ENCODE measurements around the gene ZNF296.
A peak's percentile ranks its signal among the peaks of the same experiment; 100 is the strongest.

ZNF296 gene

DNA sequence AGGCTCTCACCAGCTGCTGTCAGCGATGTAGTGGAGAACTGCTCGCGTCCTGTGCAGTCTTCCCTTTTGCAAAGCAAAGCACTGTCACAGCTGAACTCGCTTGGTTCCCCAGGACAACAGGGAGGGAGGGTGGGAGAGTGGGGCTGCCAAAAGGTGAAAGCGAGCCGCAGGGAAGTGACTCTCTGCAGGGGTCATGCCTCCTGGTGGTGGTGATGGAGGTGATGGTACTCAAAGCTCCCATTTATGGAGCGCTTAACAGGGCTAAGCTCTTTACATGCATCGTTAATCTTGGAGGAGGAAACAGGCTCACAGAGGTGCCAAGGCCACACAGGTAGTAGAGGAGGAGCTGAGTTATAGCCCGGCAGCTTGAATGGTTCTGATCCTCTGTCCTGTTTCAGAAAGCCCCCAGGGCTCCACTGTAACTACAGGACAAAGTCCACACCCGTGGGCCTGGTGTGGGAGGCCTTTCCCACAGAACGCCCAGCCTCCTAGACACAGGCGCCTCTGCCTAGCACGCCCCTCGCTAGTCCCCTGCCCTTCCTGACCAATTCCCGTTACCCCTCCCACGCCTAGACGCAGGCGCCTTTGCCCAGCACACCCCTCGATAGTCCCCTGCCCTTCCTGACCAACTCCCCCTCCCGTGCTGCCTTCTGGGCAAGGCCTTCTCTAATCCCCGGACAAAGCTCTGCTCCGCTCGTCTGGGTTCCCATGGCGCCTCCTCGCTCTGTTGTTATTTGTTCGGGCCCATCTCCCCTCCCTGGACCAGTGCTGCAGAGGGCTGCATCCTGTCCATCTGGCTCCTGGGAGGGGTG, 27.4 kb upstream of the ZNF296 start:
- no peak for DNase-seq (ENCODE audit: low read depth in 2 of 2)

DNA sequence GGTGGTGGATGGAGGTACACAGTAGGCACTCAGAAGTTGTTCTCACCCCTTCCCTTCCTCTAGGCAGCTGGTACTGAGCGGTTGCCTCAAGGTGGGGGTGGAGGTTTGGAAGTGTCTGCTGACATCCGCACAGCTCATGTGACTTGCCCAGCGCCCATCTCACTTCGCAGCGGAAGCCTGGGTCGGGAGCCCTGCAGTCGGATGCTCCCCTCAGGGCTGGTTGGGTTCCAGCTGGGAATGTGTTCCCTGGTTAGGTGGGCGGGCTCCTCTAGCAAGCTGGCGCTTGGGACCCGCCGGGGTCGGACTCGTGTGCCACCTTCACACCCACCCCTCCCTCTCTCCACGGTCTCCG, 26.9 kb upstream of the ZNF296 start:
- no peak for DNase-seq (ENCODE audit: low read depth in 2 of 2)

DNA sequence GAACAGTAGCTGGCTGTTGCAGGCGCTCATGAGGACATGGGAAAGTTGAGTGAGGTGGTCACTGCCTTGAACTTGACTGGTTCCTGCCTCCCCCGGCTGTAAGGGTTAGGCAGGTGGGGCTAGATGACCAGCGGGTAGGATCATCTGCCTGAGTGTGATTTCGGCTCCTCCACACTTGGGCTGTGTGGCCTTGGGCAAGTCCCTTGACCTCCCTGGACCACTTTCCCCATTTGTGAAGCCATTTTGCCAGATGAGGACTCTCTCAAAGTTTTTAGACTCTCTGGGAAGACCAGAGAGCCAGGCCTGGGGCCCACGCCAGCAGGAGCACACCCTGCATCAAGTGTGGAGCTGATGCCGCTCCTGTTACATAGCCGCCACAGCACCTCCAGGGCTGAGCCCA, 26.2 kb upstream of the ZNF296 start:
- no peak for DNase-seq (ENCODE audit: low read depth in 2 of 2)

DNA sequence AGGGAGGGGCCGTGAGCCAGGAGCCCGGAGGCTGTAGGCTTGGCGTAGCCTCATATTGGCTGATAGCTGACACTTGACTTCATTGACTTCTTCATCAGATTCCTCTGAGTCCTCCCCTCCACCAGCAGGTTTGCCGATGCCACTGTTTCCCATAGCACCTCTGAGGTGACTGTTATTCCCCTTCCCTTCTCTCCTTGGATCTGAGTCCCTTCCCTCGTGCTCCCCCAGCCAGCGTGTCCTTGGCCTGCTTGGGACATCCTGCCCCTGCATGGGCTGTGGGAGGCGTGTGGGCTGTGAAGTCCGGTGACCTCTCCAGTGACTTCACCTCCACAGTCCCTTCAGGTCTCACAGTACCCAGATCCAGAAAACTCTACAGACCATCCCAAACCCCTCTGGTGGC, 25.5 kb upstream of the ZNF296 start:
- no peak for DNase-seq (ENCODE audit: low read depth in 2 of 2)

DNA sequence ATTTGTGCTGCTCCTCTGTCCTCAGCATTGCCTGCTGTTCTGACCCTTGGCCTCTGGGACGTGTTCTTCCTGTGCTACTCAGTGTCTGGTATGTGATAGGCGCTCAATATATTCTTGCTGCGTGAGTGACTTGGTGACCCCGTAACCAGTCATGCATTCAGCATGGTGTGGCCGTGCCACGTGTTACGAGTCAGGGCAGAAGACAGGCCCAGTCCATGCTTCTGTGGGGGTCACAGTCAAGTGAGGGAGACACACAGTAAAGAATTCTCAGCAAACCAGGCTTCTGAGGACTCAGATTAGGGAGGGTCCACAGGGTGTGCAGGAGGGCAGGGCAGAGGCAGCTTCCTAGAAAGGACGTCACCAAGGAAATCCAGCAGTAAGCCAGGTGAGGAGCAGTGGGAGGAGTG, 24.6 kb upstream of the ZNF296 start:
- DNase-seq (ENCODE audit: low read depth in 2 of 2) = no peak

DNA sequence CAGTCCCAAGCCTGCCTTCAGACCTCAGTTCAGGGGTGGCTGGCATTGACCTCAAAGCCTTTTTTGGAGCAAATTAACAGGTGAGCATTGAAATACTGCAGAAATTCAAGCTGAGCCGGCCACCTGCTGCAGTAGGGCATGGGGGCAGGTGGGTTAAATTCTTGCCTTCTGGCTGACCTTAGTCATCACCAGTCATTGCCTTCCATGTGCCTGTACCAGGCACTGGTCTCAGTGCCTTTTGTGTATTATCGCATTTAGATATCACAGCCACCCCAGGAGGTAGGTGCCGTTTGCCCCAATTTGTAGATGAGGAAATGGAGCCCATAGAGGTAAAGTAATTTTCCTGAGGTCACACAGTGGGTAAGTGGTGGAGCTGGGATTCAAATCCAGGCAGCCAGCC, 23.9 kb upstream of the ZNF296 start:
- no peak for DNase-seq (ENCODE audit: low read depth in 2 of 2)

DNA sequence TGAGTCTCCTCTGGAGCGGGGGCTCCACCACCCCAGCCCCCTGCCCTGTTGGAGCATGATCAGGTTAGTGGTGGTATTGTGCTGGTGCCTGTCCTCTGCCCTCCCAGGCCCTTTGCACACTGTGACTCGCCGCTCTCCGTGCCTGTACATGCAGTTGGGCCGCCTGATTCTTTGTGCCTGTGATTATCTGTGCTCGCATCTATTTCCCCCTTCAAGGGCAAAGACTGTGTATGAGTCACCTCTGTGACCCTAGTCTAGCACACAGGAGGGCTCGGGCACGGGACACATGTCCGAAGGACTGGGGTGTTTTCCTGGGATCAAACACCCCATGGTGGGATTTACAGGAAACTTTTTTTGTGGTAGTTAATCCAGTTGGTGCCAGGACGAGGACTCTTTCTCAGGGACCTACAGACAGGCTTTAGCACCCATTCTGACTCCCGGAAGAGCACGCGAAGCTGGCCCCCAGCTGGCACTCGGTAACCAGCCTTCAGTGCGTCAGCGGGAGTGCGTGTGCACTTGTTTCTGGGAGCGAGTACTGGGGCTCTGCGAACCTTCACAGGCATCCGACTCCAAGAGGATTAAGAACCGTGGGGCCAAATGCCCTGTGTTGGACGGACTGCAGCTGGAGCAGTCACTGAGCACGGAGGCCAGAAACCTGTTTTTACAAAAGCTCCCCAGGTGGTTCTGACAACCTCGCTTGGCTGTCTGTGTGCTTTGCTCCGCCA, 23.4 kb upstream of the ZNF296 start:
- DNase-seq (ENCODE audit: low read depth in 2 of 2) = no peak

DNA sequence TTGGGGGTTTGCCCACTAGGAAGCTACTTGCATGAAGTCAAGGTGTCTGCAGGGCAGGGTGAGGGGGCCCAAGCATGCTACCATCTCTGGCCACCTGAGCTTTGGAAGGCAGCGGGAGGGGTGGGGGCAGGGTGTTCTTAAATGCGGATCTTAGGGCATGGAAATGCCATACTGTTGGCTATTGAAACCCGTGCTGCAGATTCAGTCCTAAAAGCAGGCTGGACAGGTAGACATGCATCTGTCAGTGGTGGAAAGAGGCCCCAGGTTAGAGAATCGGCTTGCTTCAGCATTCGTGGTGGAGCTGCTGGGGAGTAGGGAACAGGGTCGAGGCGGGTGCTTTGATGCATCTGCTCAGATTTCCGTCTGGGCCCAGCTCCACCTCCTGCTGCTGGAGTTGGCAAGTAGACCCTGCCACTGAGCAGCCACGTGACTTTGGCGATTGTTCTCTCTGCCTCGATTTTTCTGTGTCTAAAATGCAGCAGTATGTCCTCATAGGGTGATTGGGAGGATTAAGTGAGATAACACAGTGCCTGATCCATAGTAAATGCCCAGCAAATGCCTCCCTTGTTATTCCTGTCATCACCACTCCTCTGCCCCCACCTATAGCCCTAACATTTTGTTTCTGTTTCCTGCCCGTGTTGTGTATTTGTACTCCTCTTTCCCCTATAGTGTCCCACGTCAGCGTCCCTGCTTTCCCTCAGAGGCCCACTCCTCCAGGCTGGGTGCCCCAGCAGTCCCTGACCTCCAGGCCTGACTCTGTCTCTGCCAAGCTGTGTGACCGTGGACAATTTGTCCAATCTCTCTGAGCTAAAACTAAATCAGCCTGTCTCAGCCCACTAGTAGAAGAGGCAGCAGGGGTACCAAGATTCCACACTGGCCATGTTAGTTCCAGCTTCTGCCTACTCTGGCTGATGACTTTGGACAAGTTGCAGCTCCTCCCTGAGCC, 22.5 kb upstream of the ZNF296 start:
- no peak for DNase-seq (ENCODE audit: low read depth in 2 of 2)

DNA sequence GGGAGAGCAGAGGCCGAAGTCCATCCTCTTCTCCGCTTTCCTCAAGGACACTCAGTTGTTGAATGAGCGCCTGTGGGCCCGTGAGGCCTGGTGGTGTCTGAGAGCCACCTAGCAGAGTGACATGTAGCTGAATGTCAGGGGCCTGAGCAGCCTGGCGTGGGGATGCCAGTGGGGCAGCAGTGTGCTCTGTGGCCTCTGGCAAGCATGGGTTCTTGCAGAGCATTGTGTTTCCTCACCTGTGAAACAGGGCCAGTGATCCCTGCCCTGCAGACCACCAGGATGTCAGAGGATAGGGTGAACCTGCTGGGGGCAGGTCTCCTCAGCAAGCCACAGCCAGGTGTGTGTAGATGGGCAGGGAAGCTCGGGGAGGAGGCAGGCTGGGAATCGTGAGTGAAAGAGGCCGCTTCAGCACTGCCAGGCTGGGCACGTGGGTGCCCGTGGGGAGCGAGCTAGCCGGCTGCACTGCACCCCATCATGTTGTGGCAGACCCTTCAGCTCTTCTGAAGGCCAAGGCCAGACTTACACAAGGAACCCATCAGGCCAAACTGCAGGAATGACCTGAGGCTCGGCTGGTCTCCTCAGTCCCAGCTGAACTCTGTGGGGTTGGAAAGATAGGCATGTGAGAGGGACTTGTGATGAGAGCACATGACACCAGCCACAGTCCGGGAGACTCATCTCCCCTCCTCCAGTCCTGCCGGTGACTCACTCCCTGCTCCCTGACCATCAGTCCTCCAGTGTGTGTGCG, 21.7 kb upstream of the ZNF296 start:
- no peak for DNase-seq (ENCODE audit: low read depth in 2 of 2)

DNA sequence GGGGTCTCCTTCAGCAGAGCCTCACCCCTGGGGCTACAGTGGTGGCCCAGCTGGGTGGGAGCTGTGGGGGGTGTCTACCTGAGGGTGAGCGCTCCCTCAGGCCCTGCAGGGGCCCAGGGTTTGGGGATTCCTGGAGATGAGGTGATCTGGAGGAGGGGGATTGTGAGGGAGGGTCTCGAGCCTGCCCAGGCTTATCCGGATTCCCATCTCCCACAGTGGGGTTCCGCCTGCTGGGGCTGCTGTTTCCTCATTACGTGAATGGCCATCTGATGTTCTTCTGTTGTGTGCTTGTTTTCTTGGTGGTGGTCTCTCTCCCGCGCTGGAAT, 21.1 kb upstream of the ZNF296 start:
- DNase-seq (ENCODE audit: low read depth in 2 of 2) = no peak

DNA sequence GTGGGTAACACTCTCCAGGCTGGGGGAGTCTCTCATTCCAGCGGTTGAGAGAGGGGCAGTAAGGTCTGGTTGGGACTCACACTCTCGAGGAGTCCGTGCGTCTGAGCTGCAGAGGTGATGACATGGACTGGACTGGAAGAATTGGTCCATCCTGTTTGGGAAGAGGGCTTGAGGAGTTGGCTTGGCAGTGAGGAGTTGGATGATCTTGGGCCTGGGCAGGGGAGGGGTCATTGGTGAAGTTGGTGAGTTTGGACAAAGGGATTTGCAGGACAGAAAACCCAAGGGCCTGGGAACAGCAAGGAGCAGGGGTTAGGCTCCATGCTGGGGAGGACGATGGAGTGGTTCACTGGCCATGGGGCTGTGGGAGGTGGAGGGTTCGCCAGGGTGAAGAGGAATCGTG, 20.4 kb upstream of the ZNF296 start:
- DNase-seq (ENCODE audit: low read depth in 2 of 2) = no peak

DNA sequence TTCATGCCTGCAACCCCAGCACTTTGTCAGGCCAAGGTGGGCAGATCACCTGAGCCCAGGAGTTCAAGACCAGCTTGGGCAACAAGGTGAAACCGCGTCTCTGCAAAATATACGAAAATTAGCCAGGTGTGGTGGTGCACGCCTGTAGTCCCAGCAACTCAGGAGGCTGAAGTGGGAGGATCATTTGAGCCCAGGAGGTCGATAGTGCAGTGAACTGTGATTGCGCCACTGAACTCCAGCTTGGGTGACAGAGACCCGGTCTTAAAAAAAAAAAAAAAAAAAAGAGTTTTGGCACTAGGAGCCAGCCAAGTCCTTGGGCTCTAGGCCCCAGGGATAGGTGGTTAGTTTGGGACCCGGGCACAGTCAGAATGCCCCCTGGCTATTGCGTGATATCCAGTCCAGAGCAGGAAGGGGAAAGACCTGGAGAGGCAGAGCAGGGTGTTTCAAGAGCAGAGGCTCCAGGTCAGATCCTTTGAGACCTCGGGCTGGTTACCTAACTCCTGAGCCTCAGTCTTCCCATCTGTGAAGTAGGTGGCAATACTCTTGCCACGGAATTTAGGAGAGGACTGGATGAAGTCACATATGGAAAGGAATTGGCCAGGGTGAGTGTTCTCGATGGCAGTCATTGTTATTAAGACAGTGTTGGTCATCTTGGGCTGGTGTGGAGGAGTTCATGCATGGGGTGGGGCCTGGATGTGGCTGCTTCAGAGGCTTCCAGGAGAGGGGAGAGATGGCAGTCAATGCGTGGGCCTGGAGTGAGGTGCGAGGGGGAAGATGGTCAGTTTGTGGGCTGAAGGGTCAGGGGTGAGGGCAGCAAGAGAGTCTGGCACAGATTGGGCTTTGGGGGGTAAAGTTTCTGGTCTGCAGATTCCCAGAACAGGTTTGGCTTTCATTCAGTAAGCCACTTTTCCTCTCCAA, 19.5 kb upstream of the ZNF296 start:
- no peak for DNase-seq (ENCODE audit: low read depth in 2 of 2)

DNA sequence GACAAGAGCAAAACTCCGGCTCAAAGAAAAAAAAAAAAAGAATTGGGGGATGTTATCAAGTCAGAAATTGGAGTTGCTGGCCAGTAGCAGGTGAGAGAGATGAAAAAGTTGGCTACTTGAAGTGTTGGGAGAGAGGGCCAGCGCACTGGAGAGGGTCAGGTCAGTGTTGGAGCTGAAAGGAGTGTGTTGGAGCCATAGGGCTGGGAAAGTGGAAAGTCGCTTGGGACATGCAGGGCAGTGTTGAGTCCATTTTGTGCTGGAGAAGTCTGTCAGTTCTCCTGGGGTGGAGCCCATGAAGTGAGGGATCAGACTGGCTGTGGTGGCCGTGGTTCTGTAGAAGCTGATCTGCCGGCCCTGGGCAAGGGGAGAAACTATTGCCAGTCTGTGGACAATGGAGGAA, 18.4 kb upstream of the ZNF296 start:
- DNase-seq (ENCODE audit: low read depth in 2 of 2) = no peak

DNA sequence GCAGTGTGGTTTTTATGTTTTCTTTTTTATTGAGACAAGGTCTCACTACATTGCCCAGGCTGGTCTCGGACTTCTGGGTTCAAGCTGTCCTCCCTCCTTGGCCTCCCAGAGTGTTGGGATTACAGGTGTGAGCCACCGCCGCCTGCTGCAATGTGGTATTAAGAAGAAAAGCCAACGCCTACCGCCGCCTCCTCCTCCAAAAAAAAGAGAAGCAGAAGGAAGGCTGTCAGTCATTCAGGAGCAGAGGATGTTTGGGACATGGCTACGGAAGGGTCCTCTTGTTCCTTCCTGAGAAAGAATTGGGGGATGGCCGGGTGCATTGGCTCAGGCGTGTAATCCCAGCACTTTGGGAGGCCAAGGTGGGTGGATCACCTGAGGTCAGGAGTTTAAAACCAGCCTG, 17.9 kb upstream of the ZNF296 start:
- no peak for DNase-seq (ENCODE audit: low read depth in 2 of 2)

DNA sequence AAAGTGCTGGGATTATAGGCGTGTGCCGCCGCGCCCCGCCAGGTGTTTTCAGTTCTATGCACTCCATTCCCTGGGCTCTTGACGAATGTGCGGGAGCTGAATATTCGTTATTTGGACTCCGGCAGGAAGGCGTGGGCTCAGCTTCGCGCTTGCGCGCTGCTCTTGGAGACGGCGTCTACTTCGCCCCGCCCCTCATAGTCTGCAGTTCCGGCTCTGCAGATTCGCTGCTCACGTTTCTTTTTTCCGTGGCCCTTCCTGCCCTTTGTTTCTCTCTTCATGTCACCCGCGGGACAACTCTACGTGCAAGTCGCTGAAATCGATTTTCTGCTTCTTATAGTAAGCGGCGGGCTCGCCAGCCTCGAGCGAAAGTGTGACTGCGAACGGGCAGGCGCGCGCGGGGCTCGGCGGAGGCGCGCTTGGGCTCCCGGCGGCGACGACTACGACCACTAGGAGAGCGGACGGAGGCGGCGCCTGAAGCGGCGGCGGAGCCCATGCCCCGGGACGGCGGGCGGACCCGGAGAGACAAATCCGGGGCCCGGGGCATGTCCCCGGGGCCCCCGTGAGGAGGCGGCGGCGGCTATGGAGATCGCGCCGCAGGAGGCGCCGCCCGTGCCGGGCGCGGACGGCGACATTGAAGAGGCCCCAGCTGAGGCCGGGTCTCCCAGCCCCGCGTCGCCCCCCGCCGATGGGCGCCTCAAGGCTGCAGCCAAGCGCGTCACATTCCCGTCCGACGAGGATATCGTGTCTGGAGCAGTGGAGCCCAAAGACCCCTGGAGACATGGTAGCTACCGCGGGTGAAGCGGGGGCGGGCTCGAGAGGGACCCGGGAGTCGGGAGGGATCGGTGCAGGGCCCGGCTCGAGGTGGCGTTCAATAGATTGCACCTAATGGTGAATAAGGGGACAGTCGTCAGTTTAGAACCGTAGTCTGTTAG, 16.7 kb upstream of the ZNF296 start, which contains the start of gene PPP1R37:
Gene PPP1R37 (plus strand): TSS at position 433 of the 932 bp plus-strand sequence. CDS start 147 bp downstream, at position 580.
- peak; percentile 88 to 89 for DNase-seq (ENCODE audit: low read depth in 2 of 2)

DNA sequence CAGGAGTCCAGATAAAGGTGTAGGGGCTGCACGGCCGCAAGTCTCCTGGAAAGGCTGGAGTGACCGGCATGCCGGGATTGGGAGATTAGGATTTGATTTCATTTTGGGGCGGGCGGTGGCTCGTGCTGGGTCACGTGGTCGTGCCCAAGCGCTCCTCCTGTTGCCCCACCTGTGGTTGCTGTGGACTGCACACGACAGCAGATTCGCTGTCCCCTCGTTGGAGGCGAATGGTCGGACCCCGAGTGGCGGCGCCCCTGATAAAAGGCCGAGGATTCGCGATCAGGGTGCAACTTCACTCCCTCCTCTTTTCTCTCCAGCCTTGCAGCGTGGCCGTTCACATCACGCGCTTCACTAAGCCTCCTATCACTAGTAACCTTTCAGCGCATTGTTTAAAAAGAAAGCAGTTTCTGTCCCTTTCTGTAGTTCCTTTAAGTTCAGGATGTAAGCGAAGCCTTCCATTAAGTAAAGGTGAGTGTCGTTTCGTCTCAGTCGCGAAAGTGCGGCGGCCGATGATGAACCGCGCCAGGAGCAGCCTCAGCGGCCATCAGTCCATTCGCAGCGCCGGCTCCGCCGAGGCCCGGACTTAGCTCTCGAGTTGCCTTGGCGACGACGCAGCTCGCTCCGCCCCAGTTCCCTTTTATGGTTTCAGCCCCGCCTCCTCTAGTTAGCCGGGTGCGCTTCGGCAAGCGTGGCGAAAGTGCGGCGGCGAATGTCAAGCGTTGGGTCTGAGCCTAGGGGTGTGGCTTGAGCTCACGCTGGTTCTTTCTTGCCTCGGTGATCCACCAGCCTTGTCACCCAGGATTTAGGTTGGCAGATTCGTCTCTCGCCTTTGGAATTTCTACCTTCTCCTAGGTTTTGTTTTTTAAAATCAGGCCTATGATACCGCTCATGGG, 15.0 kb upstream of the ZNF296 start:
- peak; percentile 92 to 94 for DNase-seq (ENCODE audit: low read depth in 2 of 2)

DNA sequence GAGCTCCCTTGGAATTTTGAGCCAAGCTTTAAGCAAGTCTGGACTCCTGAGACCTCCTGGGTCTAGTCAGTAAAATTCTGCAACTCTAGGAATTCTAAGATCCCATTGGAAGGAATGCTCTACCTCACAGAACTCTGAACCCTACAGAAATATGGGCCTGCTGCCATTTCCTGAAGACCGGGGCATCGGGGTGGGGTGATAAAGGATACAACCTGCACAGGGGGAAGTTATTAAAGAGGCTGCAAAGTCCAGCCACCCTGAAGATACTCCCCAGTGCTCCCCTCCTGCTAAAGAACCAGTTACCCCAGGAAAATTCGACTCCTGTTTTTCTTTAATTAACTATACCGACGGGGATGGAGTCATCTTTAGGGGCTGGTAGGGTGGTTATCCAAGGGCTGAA, 14.3 kb upstream of the ZNF296 start:
- DNase-seq (ENCODE audit: low read depth in 2 of 2) = no peak

DNA sequence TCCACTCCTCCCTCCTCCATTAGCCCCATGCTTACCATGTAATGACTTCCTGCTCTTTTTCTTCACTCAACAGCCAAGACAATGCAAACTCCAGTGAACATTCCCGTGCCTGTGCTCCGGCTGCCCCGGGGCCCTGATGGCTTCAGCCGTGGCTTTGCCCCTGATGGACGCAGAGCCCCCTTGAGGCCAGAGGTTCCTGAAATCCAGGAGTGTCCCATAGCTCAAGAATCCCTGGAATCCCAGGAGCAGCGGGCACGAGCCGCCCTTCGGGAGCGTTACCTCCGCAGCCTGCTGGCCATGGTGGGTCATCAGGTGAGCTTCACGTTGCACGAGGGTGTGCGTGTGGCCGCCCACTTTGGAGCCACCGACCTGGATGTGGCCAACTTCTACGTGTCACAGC, 13.8 kb upstream of the ZNF296 start:
- DNase-seq (ENCODE audit: low read depth in 2 of 2) = no peak
